Spleen (tissue), 7 donors: ENCODE data around the gene C16orf87.

ENCODE experiments used
- POLR2A ChIP-seq, 3 donors: fragments of 450-650 bp; IDR thresholded peaks; one replicate each; pipeline ENCODE4 v1.5.1; 2017; ENCODE audit warnings: antibody characterized with exemption in 3 of 3, mild to moderate bottlenecking in 1 of 3
- TF ChIP-seq, protein P1 (sequence below), 11 experiments: fragments of 200-600 bp in 7 of 11; fragments of 450-650 bp in 4 of 11; sonication (generic) in 4 of 11; IDR thresholded peaks in 8 of 11; conservative IDR thresholded peaks in 3 of 11; 1 replicate in 7 of 11; 2 replicates in 4 of 11; pipeline versions ENCODE4 v1.4.0 to v1.8.0; 2016 to 2021; ENCODE audit warnings: antibody characterized with exemption in 11 of 11, inconsistent platforms in 4 of 11, mild to moderate bottlenecking in 1 of 11
- donor health status: DM: no; HTN: no; CAD: no; lungs with moderate emphysema.
- donor health status: DM: no; HTN: no; CAD: no.
- donor health status: DM: no; HTN: no; CAD: no.

DNA sequence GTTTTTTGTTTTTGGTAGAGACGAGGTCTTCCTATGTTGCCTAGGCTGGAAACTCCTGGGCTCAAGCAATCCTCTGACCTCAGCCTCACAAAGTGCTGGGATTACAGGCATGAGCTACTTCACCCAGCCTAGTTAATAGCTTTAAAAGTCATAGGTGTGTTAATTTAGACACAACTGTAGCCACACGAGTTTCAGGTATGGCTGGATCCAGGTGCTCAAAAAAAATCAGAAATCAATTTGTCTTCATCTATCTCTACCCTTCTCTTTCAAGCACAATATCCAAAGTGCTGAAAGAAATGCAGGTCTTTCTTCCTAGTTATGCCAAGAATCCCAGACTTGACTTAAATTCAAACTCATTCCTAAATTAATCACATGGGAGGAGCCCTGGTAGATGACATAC lies 23.9 kb upstream of the C16orf87 start:
- TF ChIP-seq, protein P1, sequence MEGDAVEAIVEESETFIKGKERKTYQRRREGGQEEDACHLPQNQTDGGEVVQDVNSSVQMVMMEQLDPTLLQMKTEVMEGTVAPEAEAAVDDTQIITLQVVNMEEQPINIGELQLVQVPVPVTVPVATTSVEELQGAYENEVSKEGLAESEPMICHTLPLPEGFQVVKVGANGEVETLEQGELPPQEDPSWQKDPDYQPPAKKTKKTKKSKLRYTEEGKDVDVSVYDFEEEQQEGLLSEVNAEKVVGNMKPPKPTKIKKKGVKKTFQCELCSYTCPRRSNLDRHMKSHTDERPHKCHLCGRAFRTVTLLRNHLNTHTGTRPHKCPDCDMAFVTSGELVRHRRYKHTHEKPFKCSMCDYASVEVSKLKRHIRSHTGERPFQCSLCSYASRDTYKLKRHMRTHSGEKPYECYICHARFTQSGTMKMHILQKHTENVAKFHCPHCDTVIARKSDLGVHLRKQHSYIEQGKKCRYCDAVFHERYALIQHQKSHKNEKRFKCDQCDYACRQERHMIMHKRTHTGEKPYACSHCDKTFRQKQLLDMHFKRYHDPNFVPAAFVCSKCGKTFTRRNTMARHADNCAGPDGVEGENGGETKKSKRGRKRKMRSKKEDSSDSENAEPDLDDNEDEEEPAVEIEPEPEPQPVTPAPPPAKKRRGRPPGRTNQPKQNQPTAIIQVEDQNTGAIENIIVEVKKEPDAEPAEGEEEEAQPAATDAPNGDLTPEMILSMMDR (IDR thresholded peaks at IDR 0.05 in 8 of 11, conservative IDR thresholded peaks at IDR 0.05 in 3 of 11) = no peak
- no peak for TF ChIP-seq POLR2A (IDR thresholded peaks at IDR 0.05)
